Right kidney (tissue), 9 donors: Measurements from ENCODE around the gene ZNG1B.
A peak's percentile ranks its signal among the peaks of the same experiment; 100 is the strongest.
"Not testable (repeated sequence)": the region's sequence is repeated elsewhere in the genome, so short reads cannot be mapped to it uniquely, and the experiment has no call there.

Experiments used
- DNase-seq: peaks from one replicate; pipeline ENCODE4 v3.0.0-alpha.2; 2016
- long read RNA-seq, 8 donors: transcript quantifications; one replicate each; lab custom pipeline, GENCODE V29; 2026

ZNG1B gene
- long read RNA-seq, donor 1, transcript CBWD2-201 (15 exons, 1,812 nt) = major isoform, 17 of 42 reads
- long read RNA-seq, donor 1, partial matches to known transcripts = 18 of 42 reads
- long read RNA-seq, donor 1, other reads (novel, unspliced or antisense) = 0 of 42 reads
- long read RNA-seq, donor 2, transcript CBWD2-202 (16 exons, 1,740 nt) = minor isoform, 6 of 32 reads
- long read RNA-seq, donor 2, transcript CBWD2-201 (15 exons, 1,812 nt) = major isoform, 12 of 32 reads
- long read RNA-seq, donor 2, partial matches to known transcripts = 8 of 32 reads
- long read RNA-seq, donor 2, other reads (novel, unspliced or antisense) = 0 of 32 reads
- long read RNA-seq, donor 3, partial matches to known transcripts = 0 of 5 reads
- long read RNA-seq, donor 3, other reads (novel, unspliced or antisense) = 0 of 5 reads
- long read RNA-seq, donor 4, transcript CBWD2-201 (15 exons, 1,812 nt) = major isoform, 16 of 47 reads
- long read RNA-seq, donor 4, transcript CBWD2-209 (3 exons, 880 nt) = minor isoform, 7 of 47 reads
- long read RNA-seq, donor 4, partial matches to known transcripts = 18 of 47 reads
- long read RNA-seq, donor 4, other reads (novel, unspliced or antisense) = 0 of 47 reads
- long read RNA-seq, donor 5, transcript CBWD2-201 (15 exons, 1,812 nt) = major isoform, 19 of 42 reads
- long read RNA-seq, donor 5, partial matches to known transcripts = 14 of 42 reads
- long read RNA-seq, donor 5, other reads (novel, unspliced or antisense) = 0 of 42 reads
- long read RNA-seq, donor 6, transcript CBWD2-201 (15 exons, 1,812 nt) = major isoform, 13 of 27 reads
- long read RNA-seq, donor 6, partial matches to known transcripts = 5 of 27 reads
- long read RNA-seq, donor 6, other reads (novel, unspliced or antisense) = 0 of 27 reads
- long read RNA-seq, donor 7, transcript CBWD2-202 (16 exons, 1,740 nt) = minor isoform, 5 of 62 reads
- long read RNA-seq, donor 7, transcript CBWD2-201 (15 exons, 1,812 nt) = major isoform, 18 of 62 reads
- long read RNA-seq, donor 7, partial matches to known transcripts = 32 of 62 reads
- long read RNA-seq, donor 7, other reads (novel, unspliced or antisense) = 0 of 62 reads
- long read RNA-seq, donor 8, transcript CBWD2-201 (15 exons, 1,812 nt) = major isoform, 16 of 37 reads
- long read RNA-seq, donor 8, partial matches to known transcripts = 13 of 37 reads
- long read RNA-seq, donor 8, other reads (novel, unspliced or antisense) = 0 of 37 reads

GRCh38 chr2:113437508-113438465 is at the start of gene ZNG1B:
Gene ZNG1B, plus strand, starts transcription at chr2:113437691. Its CDS starts 178 bp downstream, at chr2:113437869.
- peak; percentile 14 for DNase-seq

- DNase-seq = peak; percentile 56
These were observed 47.2 kb upstream of the ZNG1B start for GRCh38 chr2:113390124-113390849.

GRCh38 chr2:113391073-113391472 is 46.4 kb upstream of the ZNG1B start:
- no peak for DNase-seq

GRCh38 chr2:113406114-113406513 is 31.4 kb upstream of the ZNG1B start:
- no peak for DNase-seq

- DNase-seq = no peak
These were observed 29.9 kb upstream of the ZNG1B start for GRCh38 chr2:113407446-113408099.

GRCh38 chr2:113411725-113412352 is 25.7 kb upstream of the ZNG1B start:
- DNase-seq = not testable (repeated sequence)

- DNase-seq = not testable (repeated sequence)
These were observed 24.7 kb upstream of the ZNG1B start for GRCh38 chr2:113412774-113413173.

- DNase-seq = not testable (repeated sequence)
These were observed 5.7 kb upstream of the ZNG1B start for GRCh38 chr2:113431773-113432172.

- DNase-seq = not testable (repeated sequence)
These were observed 4.0 kb upstream of the ZNG1B start for GRCh38 chr2:113433468-113433867.

GRCh38 chr2:113465770-113466169 is 28.3 kb downstream of the ZNG1B start:
- not testable (repeated sequence) for DNase-seq

- DNase-seq = not testable (repeated sequence)
These were observed 39.3 kb downstream of the ZNG1B start for GRCh38 chr2:113476688-113477368.

GRCh38 chr2:113496527-113496926 is 59.0 kb downstream of the ZNG1B start:
- not testable (repeated sequence) for DNase-seq

- DNase-seq = not testable (repeated sequence)
These were observed 60.9 kb downstream of the ZNG1B start, which contains the start of gene FOXD4L1 for GRCh38 chr2:113498365-113498764. Gene FOXD4L1, plus strand, starts transcription at chr2:113498665. Its CDS starts 592 bp downstream, at chr2:113499257.

- DNase-seq = not testable (repeated sequence)
These were observed 61.8 kb downstream of the ZNG1B start for GRCh38 chr2:113499019-113499885.

GRCh38 chr2:113499886-113500722 is 62.6 kb downstream of the ZNG1B start:
- not testable (repeated sequence) for DNase-seq

- not testable (repeated sequence) for DNase-seq
These were observed 63.2 kb downstream of the ZNG1B start for GRCh38 chr2:113500723-113501038.
